ENCODE results near the gene AVP. TPM values are rescaled to one million over a fixed set of nuclear protein-coding genes. Genes with fewer than 3 reads are reported as not detected.
"Not testable (repeated sequence)": the region's sequence is repeated elsewhere in the genome, so short reads cannot be mapped to it uniquely, and the experiment has no call there.

Gene AVP, protein sequence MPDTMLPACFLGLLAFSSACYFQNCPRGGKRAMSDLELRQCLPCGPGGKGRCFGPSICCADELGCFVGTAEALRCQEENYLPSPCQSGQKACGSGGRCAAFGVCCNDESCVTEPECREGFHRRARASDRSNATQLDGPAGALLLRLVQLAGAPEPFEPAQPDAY
- not detected for total RNA-seq

DNA sequence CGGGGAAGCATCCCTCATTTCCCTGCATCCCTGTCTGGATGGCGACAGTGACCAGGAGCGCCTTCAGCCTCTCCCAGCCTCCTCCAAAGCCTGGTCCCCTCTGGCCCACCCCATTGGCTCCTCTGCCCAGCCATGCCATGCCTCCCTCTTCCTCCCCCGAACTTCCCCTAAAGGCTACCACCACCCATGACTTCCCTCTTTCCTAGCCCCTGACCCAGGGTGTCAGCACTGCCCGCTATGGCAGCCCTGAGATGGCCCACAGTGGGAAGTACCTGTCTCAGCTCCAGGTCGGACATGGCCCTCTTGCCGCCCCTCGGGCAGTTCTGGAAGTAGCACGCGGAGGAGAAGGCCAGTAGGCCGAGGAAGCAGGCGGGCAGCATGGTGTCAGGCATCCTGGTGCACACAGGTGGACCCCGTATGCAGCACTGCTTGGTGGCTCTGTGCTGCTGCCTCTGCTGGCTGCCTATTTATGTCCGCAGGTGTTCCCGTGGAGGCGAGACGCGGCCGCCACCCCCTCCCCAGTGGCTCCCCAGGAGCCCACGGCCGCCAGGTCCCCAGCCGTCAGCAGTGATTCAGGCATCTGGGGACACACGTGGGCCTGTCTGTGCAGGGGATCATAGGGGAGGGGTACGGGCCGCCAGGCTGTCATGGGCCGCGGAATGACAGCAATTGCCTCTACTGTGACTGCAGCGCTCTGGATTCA, at the start of gene AVP:
AVP (minus strand) TSS at position 442 of the 703 bp plus-strand sequence; CDS start at position 392, 50 bp downstream.
- DNase-seq (no peak), ATAC-seq (no peak)
- Mint-ChIP-seq H3K4me1 (ENCODE audit: low read depth) (peaks cover 10% of the 10 kb centered on the region), H3K9me3 (no peaks in the 10 kb centered on the region), H3K27me3 (ENCODE audit: low read depth) (peaks cover 43% of the 10 kb centered on the region), H3K36me3 (ENCODE audit: insufficient read depth) (no peaks in the 10 kb centered on the region), H3K4me3 (no peak within 1 kb of the TSS)

DNA sequence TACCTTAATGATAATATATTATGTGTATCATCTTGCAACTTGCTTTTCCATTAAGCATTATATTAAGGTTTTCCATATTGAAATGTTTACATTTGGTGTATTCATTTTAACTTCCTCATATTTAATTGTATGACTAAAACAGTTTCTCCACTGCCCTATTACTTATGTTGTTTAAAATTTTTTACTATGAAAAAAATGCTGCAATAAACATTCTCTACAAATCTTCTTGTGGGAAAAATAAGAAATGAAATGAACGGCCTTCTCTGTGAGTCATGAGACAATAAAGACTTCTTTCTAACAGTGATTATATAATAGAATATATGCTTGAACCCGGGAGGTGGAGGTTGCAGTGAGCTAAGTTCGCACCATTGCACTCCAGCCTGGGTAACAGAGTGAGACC, 49.6 kb upstream of the AVP start:
- Mint-ChIP-seq H3K4me1 (ENCODE audit: low read depth) (peaks cover 11% of the 10 kb centered on the region), H3K4me3 (no peak overlapping the region), H3K9me3 (no peaks in the 10 kb centered on the region), H3K36me3 (ENCODE audit: insufficient read depth) (peaks cover 1% of the 10 kb centered on the region), H3K27me3 (ENCODE audit: low read depth) (no peaks in the 10 kb centered on the region)
- no peak for ATAC-seq
- no peak for DNase-seq

DNA sequence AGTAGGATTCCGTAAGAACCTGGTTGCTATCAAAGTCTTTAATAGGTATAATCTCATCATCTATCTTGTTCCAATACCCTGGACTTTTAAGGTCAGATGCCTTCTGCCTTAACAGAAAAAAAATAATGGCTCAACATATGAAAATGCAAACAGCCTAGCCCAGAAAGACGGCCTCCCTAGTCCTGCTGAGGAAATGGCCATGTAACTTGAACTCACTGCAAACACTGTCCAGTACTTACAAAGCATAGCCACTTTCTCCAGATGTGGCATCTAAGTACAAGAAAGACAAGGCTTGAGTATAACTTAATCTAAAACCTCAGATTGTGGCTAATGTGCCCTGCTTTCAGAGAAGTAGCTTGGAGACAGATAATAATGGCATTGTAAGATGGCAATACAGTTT, 48.6 kb upstream of the AVP start:
- H3K27me3 Mint-ChIP-seq (ENCODE audit: low read depth): no peaks in the 10 kb centered on the region
- ATAC-seq: no peak

DNA sequence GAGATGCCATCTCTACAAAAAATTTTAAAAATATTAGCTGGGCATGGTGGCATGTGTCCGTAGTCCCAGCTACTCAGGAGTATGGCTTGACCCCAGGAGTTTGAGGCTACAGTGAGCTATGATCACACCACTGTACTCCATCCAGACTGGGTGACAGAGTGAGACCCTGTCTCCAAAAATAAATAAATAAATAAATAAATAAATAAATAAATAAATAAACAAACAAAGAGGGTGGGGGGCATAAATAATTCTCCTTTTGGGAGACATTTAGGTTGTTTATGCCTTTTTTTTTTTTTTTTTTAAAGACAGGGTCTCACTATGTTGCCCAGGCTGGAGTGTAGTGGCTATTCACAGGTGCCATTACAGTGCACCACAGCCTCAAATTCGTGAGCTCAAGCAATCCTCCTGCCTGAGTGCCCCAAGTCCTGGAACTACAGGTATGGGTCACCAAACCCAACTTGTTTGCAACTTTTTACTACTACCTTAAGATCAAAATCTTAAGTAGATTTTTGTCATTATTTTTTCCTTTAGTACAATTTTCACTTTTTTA, 45.6 kb upstream of the AVP start:
- Mint-ChIP-seq H3K4me1 (ENCODE audit: low read depth) (peaks cover 1% of the 10 kb centered on the region), H3K4me3 (no peak overlapping the region), H3K27me3 (ENCODE audit: low read depth) (no peaks in the 10 kb centered on the region), H3K9me3 (no peaks in the 10 kb centered on the region), H3K36me3 (ENCODE audit: insufficient read depth) (no peaks in the 10 kb centered on the region)
- DNase-seq (no peak), ATAC-seq (no peak)

More for the DNA sequence above, 48.6 kb upstream of the AVP start:
- Mint-ChIP-seq H3K4me1 (ENCODE audit: low read depth) (peaks cover 9% of the 10 kb centered on the region), H3K9me3 (no peaks in the 10 kb centered on the region), H3K36me3 (ENCODE audit: insufficient read depth) (no peaks in the 10 kb centered on the region), H3K4me3 (no peak overlapping the region)
- no peak for DNase-seq

DNA sequence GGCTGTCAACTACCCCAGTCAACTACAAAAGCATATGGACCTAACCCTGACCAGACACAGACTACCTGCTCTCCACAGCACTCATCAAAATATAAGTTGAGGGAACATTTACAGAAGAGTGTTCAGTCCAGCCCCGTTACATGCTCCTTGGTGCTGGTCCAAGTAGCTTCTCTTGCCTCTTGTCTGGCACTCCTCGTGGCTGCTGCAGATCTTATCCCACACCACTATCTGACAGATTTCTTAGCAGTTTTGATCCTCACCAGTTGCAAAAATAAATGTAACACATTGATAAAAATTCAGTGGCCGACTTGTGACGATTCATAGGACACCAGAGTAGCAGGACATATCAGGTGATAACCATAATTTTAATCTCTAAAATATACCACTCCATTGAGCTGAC, 44.6 kb upstream of the AVP start:
- DNase-seq: no peak
- no peaks in the 10 kb centered on the region for H3K9me3 Mint-ChIP-seq
- H3K4me3 Mint-ChIP-seq: no peak overlapping the region
- no peak for ATAC-seq
- H3K4me1 Mint-ChIP-seq (ENCODE audit: low read depth): no peaks in the 10 kb centered on the region
- no peaks in the 10 kb centered on the region for H3K36me3 Mint-ChIP-seq (ENCODE audit: insufficient read depth)
- no peaks in the 10 kb centered on the region for H3K27me3 Mint-ChIP-seq (ENCODE audit: low read depth)

DNA sequence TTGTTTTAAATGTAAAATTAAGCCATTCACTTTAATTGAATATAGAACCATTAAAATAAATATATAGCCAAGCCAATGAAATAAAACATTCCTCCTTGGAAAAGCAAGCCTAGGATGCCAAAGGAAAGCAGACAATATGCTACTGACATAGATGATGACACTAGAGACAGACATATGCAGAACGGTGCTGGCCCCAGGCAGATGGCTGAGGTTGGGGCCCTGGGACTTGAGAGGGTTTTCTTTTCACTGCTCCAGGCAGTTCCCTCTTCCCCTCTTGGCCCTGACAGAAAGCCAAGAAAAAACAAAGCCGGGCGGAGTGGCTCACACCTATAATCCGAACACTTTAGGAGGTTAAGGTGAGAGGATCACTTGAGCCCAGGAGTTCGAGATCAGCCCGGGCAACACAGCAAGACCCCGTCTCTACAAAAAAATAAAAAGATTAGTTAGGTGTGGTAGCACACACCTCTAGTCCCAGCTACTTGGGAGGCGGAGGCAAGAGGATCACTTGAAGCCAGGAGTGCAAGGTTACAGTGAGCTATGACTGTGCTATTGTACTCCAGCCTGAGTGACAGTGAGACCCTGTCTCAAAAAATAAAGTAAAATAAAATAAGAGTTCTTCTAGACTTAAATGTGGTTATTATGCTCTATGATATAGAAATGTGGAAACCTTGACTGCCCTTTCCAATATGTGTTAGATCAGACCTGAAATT, 43.9 kb upstream of the AVP start:
- Mint-ChIP-seq H3K27me3 (ENCODE audit: low read depth) (no peaks in the 10 kb centered on the region), H3K36me3 (ENCODE audit: insufficient read depth) (no peaks in the 10 kb centered on the region), H3K4me3 (no peak overlapping the region), H3K4me1 (ENCODE audit: low read depth) (peaks cover 2% of the 10 kb centered on the region), H3K9me3 (no peaks in the 10 kb centered on the region)
- ATAC-seq (no peak), DNase-seq (no peak)

DNA sequence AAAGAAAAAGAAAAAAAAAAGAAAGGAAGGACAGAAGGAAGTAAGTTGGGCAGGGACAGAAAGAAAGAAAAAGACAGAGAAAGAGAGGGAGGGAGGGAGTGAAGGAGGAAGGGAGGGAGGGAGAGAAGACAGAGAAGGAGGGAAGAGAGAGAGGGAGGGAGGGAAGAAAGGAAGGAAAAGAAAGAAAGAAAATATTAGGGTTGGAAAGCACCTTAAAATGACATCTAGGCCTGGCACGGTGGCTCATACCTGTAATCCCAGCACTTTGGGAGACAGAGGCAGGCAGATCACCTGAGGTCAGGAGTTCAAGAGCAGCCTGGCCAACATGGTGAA, 42.0 kb upstream of the AVP start:
- Mint-ChIP-seq H3K9me3 (no peaks in the 10 kb centered on the region), H3K4me1 (ENCODE audit: low read depth) (peaks cover 21% of the 10 kb centered on the region), H3K27me3 (ENCODE audit: low read depth) (no peaks in the 10 kb centered on the region), H3K36me3 (ENCODE audit: insufficient read depth) (peaks cover 9% of the 10 kb centered on the region), H3K4me3 (no peak overlapping the region)
- no peak for DNase-seq
- no peak for ATAC-seq

DNA sequence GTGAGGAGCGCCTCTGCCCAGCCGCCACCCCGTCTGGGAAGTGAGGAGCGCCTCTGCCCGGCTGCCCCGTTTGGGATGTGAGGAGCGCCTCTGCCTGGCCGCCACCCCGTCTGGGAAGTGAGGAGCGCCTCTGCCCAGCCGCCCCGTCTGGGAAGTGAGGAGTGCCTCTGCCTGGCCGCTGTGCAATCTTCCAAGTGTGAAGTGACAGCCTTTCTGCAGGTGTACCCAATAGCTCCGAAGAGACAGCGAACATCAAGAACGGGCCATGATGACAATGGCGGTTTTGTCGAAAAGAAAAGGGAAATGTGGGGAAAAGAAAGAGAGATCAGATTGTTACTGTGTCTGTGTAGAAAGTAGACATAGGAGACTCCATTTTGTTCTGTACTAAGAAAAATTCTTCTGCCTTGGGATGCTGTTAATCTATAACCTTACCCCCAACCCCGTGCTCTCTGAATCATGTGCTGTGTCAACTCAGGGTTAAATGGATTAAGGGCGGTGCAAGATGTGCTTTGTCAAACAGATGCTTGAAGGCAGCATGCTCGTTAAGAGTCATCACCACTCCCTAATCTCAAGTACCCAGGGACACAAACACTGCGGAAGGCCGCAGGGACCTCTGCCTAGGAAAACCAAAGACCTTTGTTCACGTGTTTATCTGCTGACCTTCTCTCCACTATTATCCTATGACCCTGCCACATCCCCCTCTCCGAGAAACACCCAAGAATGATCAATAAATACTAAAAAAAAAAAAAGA, 41.4 kb upstream of the AVP start:
- ATAC-seq; H3K27me3 Mint-ChIP-seq (ENCODE audit: low read depth); DNase-seq; H3K4me3 Mint-ChIP-seq; H3K9me3 Mint-ChIP-seq: not testable (repeated sequence)
- peaks cover 27% of the 10 kb centered on the region for H3K4me1 Mint-ChIP-seq (ENCODE audit: low read depth)
- H3K36me3 Mint-ChIP-seq (ENCODE audit: insufficient read depth): peaks cover 14% of the 10 kb centered on the region

DNA sequence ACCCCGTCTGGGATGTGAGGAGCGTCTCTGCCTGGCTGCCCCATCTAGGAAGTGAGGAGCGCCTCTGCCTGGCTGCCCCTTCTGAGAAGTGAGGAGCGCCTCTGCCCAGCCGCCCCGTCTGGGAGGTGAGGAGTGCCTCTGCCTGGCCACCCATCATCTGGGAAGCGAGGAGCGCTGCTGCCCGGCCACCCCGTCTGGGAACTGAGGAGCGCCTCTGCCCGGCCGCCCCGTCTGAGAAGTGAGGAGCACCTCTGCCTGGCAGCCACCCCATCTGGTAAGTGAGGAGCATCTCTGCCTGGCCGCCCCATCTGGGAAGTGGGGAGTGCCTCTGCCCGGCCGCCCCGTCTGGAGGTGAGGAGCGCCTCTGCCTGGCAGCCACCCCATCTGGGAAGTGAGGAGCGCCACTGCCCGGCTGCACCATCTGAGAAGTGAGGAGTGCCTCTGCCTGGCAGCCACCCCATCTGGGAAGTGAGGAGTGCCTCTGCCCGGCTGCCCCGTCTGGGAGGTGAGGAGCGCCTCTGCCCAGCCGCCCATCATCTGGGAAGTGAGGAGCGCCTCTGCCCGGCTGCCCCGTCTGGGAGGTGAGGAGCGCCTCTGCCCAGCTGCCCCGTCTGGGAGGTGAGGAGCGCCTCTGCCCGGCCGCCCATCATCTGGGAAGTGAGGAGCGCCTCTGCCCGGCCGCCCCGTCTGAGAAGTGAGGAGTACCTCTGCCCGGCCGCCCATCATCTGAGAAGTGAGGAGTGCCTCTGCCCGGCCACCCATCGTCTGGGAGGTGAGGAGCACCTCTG, 40.4 kb upstream of the AVP start:
- H3K9me3 Mint-ChIP-seq; H3K27me3 Mint-ChIP-seq (ENCODE audit: low read depth); ATAC-seq; H3K4me3 Mint-ChIP-seq; DNase-seq: not testable (repeated sequence)
- Mint-ChIP-seq H3K4me1 (ENCODE audit: low read depth) (peaks cover 31% of the 10 kb centered on the region), H3K36me3 (ENCODE audit: insufficient read depth) (peaks cover 18% of the 10 kb centered on the region)

DNA sequence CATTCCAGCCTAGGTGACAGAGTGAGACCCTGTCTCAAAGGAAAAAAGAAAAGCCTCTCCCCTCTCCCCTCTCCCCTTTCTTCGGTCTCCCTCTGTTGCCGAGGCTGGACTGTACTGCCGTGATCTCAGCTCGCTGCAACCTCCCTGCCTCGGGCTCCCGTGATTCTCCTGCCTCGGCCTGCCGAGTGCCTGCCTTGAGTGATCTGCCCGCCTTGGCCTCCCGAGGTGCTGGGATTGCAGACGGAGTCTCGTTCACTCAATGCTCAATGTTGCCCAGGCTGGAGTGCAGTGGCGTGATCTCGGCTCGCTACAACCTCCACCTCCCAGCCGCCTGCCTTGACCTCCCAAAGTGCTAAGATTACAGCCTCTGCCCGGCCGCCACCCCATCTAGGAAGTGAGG, 39.6 kb upstream of the AVP start:
- not testable (repeated sequence) for ATAC-seq; H3K27me3 Mint-ChIP-seq (ENCODE audit: low read depth); H3K4me3 Mint-ChIP-seq; DNase-seq; H3K9me3 Mint-ChIP-seq
- H3K4me1 Mint-ChIP-seq (ENCODE audit: low read depth): peaks cover 35% of the 10 kb centered on the region
- H3K36me3 Mint-ChIP-seq (ENCODE audit: insufficient read depth): peaks cover 19% of the 10 kb centered on the region

DNA sequence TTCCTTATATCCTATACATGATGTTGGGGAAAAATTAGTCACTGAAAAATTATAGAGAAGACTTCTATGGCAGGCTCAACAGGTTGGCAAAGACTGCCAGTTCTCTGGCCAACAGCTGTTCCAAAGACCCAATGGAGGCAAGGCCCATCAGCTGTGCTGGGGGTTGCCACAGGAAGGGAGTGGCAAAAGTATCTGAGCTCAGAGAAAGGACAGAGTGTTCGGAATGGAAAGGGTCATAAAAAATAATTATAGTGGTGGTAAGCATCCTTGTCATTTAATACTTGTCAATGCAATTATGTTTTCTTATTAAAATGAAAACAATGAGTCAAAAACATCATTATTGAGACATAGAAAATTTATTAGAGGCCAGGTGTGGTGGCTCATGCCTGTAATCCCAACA, 39.0 kb upstream of the AVP start:
- Mint-ChIP-seq H3K4me1 (ENCODE audit: low read depth) (peaks cover 41% of the 10 kb centered on the region), H3K27me3 (ENCODE audit: low read depth) (no peaks in the 10 kb centered on the region), H3K36me3 (ENCODE audit: insufficient read depth) (peaks cover 20% of the 10 kb centered on the region), H3K4me3 (no peak overlapping the region), H3K9me3 (no peaks in the 10 kb centered on the region)
- no peak for ATAC-seq
- no peak for DNase-seq

DNA sequence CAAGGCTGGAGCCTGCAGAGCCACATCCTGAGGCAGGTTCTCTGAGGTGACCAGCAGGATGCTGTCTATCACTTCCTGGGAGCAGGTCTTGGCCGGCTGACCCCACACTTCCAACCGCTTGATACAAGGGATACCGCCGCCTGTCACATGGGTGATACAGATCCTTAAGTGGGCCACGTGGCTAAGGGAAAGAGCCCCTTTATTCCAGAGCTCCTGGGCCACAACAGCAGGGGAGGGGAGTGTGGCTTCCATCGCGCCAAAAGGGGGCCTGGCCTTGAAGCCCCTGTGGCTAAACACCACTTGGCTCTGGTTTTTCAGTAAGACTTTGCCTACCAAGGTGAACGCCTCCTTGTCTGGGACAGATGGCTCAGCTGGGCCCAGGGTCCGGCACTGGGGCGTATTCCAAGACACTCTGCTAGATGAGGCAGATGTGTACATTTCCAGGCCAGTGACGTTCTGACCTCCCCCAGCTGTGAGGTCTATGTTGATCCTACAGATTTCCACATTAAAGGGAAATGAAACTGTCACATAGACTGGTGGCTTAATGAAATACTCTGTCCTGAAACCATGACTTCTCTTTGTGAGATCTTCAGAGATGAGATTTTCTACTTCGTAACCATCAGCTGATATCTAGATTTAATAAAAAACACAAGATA, 37.6 kb upstream of the AVP start:
- ATAC-seq (no peak), DNase-seq (no peak)
- Mint-ChIP-seq H3K4me3 (no peak overlapping the region), H3K4me1 (ENCODE audit: low read depth) (peaks cover 44% of the 10 kb centered on the region), H3K36me3 (ENCODE audit: insufficient read depth) (peaks cover 20% of the 10 kb centered on the region), H3K9me3 (no peaks in the 10 kb centered on the region), H3K27me3 (ENCODE audit: low read depth) (no peaks in the 10 kb centered on the region)

DNA sequence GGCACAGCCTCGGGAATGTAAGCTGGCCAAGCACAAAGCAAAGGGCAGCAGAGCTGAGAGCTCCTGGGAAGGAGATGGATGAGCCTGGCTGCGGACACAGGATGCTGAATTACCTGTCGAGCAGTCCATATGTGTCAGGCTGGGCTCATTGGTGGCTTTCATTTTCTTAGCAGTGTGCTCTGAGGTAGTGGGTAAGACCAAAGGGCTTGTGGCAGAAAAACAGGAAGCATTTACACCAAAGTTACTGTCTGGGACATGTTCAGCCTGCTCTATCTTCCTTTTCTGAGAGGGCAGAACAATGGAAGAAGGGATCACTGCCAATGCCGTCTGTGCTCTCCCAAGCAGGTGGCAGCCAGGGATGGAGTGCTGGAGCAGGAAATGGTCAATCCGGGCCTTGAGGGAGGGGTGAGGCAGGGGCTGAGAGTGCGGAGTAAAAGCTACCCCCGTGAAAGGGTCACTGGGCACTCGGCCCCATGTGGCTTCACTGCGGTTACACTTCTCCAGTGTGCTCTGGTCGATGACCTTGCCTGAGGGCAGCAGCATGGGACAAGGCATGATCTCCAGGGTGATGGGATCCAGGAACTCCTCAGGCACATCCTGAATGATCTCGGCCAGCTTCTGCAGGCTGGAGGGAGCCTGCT, 36.9 kb upstream of the AVP start:
- DNase-seq: no peak
- Mint-ChIP-seq H3K27me3 (ENCODE audit: low read depth) (no peaks in the 10 kb centered on the region), H3K9me3 (no peaks in the 10 kb centered on the region), H3K36me3 (ENCODE audit: insufficient read depth) (peaks cover 20% of the 10 kb centered on the region), H3K4me3 (peak overlapping the region; percentile 42), H3K4me1 (ENCODE audit: low read depth) (peaks cover 44% of the 10 kb centered on the region)
- ATAC-seq: peak in 1 of 2 donors; percentile 31
